ENCODE measurements around the gene APOC4.
"Not testable (repeated sequence)": the region's sequence is repeated elsewhere in the genome, so short reads cannot be mapped to it uniquely, and the experiment has no call there.

The APOC4 gene, protein sequence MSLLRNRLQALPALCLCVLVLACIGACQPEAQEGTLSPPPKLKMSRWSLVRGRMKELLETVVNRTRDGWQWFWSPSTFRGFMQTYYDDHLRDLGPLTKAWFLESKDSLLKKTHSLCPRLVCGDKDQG

DNA sequence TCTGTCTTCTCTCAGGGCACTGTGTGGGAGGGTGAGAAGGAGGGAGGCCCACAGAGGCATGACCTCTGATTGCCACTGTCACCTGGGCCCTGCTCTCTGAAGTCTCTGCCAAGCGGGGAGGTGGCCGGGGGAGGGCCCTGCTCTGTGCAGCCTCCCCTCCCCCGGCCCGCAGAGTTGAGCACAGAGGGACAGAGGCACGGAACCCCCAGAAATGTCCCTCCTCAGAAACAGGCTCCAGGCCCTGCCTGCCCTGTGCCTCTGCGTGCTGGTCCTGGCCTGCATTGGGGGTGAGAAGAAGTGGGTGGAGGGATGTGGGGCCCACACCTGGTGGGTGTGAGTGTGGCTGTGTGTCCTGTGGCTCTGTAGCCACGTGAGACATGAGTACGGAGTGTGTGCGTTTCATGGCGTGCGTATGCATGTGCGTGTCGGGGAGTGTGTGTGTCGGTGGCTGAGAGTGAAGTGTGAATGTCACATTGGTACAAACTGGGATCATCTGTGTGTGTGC is at the start of gene APOC4:
Gene APOC4, plus strand, starts transcription at position 171 of the 505 bp plus-strand sequence. Its CDS starts 41 bp downstream, at position 212.
- DNase-seq (ENCODE audit: low spot score) = no peak

DNA sequence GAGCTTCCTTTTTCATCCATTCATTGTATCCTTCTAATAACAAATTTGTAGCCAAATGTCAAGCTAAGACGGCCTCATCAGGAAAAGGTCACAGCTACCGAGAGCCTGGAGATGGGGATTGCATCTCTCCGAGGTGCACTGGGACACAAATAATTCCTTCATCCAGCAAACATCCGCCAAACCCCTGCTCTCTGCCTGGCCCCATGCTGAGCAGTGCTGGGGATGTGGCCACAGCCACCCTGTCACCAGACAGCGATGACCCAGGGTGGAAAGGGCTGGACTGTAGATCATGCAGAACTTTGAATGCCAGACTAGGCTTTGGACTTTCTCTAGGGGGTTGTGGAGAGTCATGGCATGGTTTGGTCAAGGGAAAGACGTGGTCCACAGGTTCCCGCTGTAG is 49.1 kb upstream of the APOC4 start:
- no peak for DNase-seq (ENCODE audit: low spot score)

DNA sequence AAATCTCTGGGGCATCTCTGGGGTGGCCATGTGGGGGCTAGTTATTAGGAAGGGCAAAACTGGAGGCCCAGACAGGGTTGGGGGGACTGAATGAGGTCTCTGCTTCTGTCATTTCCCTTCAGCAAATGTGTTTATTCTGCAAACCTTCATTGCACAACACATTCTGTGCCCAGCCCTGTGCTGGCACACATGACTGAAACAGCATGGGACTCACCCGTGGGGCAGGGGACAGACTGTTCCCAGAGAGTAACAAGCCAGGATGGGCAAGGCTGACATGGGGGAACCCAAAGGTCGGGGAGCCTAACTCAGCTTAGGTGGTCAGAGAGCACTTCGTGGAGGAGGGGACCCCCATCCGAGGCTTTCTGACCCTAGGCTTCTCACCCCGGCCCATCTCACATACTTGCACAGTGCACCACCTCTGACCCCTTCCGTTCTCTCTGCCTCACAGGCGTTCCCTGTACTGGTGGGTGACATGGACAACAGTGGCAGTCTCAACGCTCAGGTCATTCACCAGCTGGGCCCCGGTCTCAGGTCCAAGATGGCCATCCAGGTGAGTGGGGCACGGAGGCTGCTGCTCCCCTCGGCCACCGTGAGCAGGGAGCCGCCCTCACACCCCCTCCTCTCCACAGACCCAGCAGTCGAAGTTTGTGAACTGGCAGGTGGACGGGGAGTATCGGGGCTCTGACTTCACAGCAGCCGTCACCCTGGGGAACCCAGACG is 48.5 kb upstream of the APOC4 start:
- DNase-seq (ENCODE audit: low spot score) = no peak

DNA sequence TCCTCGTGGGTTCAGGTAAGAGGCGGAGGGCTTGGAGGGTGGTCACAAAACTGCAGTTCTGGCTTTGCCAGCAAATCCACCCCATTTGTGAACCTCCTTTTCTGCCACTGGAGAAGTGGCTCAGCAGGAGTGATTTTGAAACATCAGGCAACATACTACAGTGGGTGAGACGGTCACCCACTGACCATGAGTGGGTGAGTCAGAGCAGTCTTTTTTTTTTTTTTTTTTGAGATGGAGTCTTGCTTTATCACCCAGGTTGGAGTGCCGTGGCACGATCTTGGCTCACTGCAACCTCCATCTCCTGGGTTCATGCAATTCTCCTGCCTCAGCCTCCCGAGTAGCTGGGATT is 48.0 kb upstream of the APOC4 start:
- no peak for DNase-seq (ENCODE audit: low spot score)

DNA sequence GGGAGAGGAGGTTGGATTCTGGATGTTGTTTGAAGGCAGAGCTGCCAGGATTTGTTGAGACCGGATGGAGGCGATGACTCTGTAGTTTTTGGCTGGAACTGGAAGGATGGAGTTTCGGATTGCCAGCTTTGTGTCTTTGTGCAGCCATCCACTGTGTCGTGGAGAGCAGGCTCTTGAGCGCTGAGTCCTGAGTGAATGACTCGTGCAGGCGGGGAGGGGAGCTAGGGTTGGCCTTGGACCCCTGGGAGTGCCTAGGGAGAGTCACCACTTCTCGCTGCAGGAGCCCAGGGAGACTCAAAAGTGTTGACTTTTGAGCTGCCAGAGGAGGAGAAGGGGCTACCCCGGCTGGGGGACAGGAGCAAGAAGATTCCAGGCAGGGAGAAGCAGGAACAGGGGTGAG is 47.1 kb upstream of the APOC4 start:
- DNase-seq (ENCODE audit: low spot score) = no peak

DNA sequence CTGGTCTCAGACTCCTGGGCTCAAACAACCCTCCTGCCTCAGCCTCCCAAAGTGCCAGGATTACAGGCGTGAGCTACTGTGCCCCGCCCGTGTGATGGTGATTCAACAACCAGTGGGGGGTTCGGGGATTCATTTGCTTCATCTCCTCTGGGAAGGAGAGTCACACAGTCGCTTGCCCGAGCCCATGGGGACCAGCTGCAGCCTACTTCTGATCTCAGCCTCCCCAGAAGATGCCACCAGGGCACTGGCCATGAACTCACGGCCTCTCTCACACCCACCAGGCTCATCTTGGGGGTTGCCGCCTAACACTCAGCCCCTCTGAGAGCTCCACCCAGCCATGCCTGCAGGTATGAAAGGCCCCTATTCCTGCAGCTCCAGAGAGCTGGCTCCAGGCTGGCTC is 44.2 kb upstream of the APOC4 start:
- no peak for DNase-seq (ENCODE audit: low spot score)

DNA sequence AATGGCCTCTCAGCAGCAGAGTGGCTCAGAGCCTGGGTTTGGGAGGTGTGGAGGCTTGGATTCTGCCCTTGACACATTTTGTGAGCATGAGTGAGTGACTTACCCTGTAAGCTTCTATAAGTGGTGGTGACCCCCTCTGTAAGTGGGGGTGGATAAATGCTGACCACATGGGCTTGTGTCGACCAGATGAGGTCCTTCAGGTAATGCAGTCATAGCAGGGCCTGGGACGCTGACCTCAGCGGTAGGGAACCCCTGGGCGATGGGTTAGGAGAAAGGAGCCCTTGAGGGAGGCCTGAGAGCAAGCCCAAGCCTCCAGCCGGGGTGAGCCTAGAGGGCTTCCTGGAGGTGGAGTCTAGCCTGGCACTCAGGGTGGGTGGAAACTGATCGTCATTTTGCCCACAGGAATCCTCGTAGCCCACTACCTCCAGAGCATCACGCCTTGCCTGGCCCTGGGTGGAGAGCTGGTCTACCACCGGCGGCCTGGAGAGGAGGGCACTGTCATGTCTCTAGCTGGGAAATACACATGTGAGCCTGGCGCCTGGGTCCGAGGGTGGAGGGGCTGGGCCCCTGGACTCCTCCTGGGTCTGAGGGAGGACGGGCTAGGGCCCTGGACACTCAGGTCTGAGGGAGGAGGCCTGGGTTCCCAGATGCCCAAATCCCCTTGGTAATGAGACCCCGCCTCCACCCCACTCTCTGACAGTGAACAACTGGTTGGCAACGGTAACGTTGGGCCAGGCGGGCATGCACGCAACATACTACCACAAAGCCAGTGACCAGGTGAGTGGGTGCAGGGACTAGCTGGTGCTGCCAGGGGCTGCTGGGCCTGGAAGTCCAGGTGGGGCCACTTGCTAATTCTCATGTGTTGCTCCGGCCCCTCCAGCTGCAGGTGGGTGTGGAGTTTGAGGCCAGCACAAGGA is 41.5 kb upstream of the APOC4 start:
- no peak for DNase-seq (ENCODE audit: low spot score)

DNA sequence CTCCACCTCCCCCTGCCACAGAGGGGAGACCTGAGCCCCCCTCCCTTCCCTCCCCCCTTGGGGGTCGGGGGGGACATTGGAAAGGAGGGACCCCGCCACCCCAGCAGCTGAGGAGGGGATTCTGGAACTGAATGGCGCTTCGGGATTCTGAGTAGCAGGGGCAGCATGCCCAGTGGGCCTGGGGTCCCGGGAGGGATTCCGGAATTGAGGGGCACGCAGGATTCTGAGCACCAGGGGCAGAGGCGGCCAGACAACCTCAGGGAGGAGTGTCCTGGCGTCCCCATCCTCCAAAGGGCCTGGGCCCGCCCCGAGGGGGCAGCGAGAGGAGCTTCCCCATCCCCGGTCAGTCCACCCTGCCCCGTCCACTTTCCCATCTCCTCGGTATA is 38.8 kb upstream of the APOC4 start:
- no peak for DNase-seq (ENCODE audit: low spot score)

DNA sequence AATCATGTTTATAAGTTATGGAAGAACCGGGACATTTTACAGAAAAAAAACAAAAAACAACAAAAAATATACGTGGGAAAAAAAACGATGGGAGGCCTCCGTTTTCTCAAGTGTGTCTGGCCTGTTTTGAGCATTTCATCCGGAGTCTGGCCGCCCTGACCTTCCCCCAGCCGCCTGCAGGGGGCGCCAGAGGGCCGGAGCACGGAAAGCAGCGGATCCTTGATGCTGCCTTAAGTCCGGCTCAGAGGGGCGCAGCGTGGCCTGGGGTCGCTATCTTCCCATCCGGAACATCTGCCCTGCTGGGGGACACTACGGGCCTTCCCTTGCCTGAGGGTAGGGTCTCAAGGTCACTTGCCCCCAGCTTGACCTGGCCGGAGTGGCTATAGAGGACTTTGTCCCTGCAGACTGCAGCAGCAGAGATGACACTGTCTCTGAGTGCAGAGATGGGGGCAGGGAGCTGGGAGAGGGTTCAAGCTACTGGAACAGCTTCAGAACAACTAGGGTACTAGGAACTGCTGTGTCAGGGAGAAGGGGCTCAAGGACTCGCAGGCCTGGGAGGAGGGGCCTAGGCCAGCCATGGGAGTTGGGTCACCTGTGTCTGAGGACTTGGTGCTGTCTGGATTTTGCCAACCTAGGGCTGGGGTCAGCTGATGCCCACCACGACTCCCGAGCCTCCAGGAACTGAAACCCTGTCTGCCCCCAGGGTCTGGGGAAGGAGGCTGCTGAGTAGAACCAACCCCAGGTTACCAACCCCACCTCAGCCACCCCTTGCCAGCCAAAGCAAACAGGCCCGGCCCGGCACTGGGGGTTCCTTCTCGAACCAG is 38.2 kb upstream of the APOC4 start:
- peak; percentile 88 for DNase-seq (ENCODE audit: low spot score)

DNA sequence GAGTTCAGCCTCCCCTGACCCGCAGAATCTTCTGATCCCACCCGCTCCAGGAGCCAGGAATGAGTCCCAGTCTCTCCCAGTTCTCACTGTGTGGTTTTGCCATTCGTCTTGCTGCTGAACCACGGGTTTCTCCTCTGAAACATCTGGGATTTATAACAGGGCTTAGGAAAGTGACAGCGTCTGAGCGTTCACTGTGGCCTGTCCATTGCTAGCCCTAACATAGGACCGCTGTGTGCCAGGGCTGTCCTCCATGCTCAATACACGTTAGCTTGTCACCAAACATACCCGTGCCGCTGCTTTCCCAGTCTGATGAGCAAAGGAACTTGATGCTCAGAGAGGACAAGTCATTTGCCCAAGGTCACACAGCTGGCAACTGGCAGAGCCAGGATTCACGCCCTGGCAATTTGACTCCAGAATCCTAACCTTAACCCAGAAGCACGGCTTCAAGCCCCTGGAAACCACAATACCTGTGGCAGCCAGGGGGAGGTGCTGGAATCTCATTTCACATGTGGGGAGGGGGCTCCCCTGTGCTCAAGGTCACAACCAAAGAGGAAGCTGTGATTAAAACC is 37.5 kb upstream of the APOC4 start:
- no peak for DNase-seq (ENCODE audit: low spot score)

DNA sequence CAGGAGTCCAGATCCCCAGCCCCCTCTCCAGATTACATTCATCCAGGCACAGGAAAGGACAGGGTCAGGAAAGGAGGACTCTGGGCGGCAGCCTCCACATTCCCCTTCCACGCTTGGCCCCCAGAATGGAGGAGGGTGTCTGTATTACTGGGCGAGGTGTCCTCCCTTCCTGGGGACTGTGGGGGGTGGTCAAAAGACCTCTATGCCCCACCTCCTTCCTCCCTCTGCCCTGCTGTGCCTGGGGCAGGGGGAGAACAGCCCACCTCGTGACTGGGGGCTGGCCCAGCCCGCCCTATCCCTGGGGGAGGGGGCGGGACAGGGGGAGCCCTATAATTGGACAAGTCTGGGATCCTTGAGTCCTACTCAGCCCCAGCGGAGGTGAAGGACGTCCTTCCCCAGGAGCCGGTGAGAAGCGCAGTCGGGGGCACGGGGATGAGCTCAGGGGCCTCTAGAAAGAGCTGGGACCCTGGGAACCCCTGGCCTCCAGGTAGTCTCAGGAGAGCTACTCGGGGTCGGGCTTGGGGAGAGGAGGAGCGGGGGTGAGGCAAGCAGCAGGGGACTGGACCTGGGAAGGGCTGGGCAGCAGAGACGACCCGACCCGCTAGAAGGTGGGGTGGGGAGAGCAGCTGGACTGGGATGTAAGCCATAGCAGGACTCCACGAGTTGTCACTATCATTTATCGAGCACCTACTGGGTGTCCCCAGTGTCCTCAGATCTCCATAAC is 36.4 kb upstream of the APOC4 start, which contains the start of gene APOE:
Gene APOE, plus strand, starts transcription at position 360 of the 724 bp plus-strand sequence. CDS start 829 bp downstream, outside the sequence.
- no peak for DNase-seq (ENCODE audit: low spot score)

DNA sequence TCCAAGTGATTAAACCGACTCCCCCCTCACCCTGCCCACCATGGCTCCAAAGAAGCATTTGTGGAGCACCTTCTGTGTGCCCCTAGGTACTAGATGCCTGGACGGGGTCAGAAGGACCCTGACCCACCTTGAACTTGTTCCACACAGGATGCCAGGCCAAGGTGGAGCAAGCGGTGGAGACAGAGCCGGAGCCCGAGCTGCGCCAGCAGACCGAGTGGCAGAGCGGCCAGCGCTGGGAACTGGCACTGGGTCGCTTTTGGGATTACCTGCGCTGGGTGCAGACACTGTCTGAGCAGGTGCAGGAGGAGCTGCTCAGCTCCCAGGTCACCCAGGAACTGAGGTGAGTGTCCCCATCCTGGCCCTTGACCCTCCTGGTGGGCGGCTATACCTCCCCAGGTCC is 34.4 kb upstream of the APOC4 start:
- DNase-seq (ENCODE audit: low spot score) = no peak

DNA sequence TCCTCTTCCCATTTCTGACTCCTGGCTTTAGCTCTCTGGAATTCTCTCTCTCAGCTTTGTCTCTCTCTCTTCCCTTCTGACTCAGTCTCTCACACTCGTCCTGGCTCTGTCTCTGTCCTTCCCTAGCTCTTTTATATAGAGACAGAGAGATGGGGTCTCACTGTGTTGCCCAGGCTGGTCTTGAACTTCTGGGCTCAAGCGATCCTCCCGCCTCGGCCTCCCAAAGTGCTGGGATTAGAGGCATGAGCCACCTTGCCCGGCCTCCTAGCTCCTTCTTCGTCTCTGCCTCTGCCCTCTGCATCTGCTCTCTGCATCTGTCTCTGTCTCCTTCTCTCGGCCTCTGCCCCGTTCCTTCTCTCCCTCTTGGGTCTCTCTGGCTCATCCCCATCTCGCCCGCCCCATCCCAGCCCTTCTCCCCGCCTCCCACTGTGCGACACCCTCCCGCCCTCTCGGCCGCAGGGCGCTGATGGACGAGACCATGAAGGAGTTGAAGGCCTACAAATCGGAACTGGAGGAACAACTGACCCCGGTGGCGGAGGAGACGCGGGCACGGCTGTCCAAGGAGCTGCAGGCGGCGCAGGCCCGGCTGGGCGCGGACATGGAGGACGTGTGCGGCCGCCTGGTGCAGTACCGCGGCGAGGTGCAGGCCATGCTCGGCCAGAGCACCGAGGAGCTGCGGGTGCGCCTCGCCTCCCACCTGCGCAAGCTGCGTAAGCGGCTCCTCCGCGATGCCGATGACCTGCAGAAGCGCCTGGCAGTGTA is 33.8 kb upstream of the APOC4 start:
- no peak for DNase-seq (ENCODE audit: low spot score)

DNA sequence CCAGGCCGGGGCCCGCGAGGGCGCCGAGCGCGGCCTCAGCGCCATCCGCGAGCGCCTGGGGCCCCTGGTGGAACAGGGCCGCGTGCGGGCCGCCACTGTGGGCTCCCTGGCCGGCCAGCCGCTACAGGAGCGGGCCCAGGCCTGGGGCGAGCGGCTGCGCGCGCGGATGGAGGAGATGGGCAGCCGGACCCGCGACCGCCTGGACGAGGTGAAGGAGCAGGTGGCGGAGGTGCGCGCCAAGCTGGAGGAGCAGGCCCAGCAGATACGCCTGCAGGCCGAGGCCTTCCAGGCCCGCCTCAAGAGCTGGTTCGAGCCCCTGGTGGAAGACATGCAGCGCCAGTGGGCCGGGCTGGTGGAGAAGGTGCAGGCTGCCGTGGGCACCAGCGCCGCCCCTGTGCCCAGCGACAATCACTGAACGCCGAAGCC is 33.2 kb upstream of the APOC4 start:
- DNase-seq (ENCODE audit: low spot score) = no peak

DNA sequence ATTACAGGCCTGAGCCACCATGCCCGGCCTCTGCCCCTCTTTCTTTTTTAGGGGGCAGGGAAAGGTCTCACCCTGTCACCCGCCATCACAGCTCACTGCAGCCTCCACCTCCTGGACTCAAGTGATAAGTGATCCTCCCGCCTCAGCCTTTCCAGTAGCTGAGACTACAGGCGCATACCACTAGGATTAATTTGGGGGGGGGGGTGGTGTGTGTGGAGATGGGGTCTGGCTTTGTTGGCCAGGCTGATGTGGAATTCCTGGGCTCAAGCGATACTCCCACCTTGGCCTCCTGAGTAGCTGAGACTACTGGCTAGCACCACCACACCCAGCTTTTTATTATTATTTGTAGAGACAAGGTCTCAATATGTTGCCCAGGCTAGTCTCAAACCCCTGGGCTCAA is 32.3 kb upstream of the APOC4 start:
- no peak for DNase-seq (ENCODE audit: low spot score)

DNA sequence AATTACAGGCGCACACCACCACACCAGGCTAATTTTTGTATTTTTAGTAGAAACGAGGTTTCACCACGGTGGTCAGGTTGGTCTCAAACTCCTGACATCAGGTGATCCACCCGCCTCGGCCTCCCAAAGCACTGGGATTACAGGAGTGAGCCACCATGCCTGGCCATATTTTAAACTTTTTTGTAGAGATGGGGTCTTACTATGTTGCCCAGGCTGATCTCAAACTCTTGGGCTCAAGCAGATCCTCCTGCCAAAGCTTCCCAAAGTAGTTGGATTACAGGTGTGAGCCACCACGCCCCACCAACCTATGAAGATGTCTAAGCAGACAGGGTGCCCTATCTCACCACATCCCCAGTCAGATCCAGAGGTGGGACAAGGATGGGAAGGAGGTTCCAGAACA is 30.1 kb upstream of the APOC4 start:
- DNase-seq (ENCODE audit: low spot score) = not testable (repeated sequence)

DNA sequence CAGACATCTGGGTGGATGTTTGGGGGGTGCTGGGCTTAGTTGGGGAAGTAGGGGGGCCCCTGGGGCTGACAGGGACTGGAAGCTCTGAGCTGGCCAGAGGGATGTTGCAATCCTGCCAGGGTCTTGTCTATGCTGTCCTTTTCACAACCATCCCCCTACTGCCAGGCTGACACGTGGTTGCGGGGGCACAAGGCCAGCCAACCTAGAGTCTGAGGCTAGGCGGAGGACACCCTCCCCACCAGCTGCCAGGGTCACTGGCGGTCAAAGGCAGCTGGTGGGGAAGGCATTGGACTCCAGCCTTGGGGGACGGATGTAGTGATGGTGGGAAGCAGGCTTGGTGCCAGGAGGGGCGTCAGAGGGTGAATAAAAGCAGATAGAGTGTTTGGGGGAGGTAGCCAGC is 29.2 kb upstream of the APOC4 start:
- no peak for DNase-seq (ENCODE audit: low spot score)

DNA sequence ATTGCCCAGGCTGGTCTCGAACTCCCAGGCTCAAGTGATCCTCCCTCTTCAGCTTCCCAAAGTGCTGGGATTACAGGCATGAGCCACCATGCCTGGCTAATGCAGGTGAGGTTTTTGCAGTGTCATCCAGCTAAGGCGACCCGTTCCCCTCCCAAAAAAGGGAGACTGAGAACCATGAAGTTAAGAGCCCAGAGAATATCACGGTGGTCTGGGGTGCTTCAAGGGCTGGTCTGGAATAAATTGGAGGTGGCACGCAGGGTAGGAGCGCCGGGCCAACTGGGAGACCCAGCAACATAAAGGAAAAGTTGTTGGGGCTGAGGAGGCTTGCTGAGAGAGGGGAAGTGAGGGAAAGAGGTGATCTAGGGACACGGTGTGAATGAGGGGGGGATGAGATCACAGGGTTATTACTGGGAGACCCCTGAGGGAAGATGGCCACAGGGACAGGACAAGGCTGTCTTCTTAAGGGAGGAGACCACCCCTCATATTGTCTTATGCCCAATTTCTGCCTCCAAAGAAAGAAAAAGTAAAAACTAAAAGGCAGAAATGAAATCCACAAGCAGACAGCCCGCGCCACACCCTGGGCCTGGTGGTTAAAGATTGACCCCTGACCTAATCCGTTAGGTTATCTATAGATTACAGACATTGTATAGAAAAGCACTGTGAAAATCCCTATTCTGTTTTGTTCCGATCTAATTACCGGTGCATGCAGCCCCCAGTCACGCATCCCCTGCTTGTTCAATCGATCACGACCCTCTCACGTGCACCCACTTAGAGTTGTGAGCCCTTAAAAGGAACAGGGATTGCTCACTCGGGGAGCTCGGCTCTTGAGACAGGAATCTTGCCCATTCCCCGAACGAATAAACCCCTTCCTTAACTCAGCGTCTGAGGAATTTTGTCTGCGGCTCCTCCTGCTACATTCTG is 28.3 kb upstream of the APOC4 start:
- DNase-seq (ENCODE audit: low spot score) = not testable (repeated sequence)
